HG03108 (cell line): Measurements from ENCODE around the gene CYREN.
A peak's percentile ranks its signal among the peaks of the same experiment; 100 is the strongest.
"Not testable (repeated sequence)": the region's sequence is repeated elsewhere in the genome, so short reads cannot be mapped to it uniquely, and the experiment has no call there.

ENCODE experiments used
- ATAC-seq: cut with Tn5 transposase; IDR thresholded peaks from one replicate; pipeline ENCODE4 v1.9.1; 2021; ENCODE audit warnings: moderate library complexity; ENCODE audit not compliant: unreplicated experiment

Gene CYREN

DNA sequence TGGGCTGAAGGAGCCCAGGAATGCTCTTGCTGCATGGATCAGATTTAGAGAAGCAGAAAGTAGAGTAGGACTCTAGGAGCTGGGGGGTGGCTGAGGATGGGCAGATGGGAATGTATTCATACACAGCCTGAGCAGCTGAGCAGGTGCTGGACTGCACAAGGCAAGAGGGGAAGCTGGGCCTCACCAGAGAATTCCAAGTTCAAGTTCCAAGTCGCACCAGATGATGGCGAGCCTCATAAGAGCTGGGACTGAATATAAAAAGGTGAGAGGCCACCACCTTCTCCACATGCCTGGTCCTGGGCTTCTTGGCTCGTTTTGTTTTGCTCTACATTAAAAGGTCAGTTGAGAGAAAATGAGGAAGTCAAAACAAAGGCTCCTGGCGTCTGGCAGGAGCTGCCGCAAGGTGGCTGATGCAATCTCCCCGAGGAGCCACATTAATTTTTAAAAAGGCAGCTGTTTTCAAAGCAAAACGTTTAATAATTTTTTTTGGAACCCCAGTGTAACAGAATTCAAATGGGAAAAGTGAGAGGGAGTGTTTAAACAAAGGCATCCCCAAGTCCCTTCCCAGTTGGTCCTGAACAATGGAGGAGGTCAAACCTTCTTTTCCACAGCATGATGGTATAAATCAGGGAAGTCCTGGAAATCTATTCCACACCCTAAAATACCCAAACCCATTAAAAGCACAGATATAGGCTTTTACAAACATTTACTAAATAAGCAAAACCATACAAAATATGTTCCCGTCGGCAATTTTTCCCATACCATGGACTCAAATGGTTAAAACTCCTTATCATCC is 9.5 kb downstream of the CYREN start:
- no peak for ATAC-seq

GRCh38 chr7:135160098-135160857 is 10.2 kb downstream of the CYREN start:
- peak; percentile 61 for ATAC-seq

DNA sequence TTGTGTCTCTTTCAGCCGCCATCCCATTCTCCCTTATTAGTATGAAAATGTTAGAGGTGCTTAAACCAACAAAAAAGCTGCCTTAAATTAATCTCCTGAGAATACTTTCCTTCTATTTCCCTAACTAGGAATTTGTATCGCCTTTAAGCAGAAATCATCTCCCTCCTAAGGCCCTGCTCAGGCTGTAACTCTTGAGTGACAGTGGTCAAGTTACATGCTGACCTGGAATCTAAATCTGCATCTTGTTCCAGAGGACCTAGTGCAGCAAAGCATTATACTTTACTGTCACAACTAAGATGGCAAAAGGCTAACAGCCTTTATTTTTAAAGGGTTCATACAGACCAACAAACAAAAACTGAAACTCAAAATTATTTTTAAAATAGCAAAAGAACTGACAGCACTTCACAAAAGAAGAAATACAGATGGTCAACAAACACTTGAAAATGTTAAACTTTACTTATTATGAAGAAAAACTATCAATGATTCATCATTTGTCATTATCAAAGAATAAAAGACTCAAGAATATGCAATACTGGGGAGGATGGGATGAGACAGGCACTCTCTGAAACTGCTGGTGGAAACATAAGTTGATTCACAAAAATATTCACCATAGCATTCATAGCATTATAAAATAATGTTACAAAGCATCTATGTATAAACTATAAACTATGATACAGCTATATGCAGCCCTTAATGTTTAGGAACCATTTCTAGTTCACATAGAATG is 11.0 kb downstream of the CYREN start:
- ATAC-seq, result no peak

GRCh38 chr7:135158874-135159273 is 11.6 kb downstream of the CYREN start:
- no peak for ATAC-seq

DNA sequence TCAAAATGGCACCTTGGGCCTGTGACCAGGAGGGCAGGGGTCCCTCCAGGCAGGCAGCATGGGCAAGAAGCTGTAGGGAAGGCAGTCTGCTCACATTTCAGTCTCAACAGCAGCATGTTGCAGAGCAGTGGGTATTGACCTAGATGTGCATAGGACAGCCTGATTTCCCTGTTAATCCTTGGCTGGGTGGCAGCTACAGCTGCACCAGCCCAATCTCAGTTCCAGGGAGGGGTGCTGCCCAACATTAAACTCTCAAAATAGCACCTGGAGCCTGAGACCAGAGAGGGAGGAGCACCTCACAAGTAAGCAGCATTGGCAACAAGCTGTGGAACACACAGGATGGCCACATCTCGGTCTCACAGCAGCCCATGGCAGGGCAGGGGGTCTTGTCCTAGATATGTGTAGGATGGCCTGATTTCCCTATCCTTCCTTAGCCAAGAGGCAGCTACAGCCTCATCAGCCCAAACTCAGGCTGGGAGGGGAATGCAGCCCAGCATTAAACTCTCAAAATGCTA is 12.3 kb downstream of the CYREN start:
- no peak for ATAC-seq

- no peak for ATAC-seq
Observed at GRCh38 chr7:135156290-135156689, 14.2 kb downstream of the CYREN start.

DNA sequence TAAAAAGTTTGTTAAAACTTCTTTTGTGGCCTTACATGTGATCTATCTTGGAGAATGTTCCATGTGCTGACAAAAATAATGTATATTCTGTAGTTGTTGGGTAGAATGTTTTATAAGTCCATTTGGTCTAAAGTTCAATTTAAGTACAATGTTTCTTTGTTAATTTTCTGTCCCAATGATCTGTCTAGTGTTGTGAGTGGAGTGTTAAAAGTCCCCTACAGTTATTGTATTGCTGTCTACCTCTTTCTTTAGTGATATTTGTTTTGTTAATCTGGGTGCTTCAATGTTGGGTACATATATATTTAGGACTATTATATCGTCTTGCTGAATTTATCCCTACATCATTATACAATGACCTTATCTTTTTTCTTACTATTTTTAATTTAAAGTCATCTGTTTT is 15.8 kb downstream of the CYREN start:
- ATAC-seq, result no peak

DNA sequence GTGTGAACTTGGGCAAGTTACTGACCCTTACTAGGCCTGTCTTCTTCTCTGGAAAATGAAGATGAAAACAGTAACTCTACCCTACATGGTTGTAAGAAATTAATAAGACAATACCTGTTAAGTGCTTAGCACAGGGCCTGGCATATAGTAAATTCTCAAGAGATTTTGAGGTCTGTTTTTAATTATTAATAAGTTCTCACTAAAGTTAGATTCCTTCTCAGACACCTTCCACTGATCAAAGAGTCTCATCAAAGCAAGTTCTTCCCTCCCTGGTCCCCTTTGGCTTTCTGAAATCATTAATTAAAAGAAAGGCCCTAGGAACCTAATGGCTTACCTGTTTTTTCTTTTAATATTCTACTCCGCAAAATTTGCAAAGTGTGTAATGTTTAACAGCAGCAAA is 18.1 kb downstream of the CYREN start:
- no peak for ATAC-seq

DNA sequence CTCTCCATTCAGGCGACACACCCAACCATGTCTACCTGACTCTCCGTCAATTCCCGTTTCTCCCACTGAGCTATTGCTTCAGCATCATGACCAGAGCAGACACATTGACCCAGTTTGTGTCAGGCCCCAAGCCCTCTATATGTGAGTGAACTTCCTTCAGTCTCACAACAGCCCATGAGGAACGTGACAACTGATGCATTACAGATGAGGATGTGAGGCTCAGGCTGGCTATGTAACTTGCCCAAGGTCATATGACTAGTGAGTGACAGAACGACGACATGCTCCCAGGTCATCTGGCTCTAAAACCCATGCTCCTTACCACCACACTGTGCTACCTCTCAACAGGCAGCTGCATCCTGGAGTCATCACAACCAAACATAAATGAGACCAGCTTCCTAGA is 19.0 kb downstream of the CYREN start:
- peak; percentile 24 for ATAC-seq

DNA sequence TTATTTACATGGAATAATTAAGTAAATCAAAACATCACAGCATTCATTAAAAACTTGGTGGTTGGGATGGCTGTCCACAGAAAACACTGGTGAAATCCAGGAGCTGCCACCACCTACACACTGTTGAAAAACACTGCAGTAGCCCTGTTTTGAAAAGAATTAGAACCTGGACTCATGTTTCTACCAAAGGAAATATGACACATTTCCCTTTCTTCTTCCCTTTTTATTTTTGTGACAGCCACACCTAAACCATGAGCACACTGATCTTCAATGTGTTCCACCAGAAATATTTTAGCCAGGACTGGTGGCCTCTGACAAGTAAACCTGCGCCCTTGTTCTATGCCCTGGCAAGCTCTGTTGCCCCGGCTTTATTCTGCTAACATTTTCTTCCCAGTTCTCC is 19.4 kb downstream of the CYREN start:
- no peak for ATAC-seq

DNA sequence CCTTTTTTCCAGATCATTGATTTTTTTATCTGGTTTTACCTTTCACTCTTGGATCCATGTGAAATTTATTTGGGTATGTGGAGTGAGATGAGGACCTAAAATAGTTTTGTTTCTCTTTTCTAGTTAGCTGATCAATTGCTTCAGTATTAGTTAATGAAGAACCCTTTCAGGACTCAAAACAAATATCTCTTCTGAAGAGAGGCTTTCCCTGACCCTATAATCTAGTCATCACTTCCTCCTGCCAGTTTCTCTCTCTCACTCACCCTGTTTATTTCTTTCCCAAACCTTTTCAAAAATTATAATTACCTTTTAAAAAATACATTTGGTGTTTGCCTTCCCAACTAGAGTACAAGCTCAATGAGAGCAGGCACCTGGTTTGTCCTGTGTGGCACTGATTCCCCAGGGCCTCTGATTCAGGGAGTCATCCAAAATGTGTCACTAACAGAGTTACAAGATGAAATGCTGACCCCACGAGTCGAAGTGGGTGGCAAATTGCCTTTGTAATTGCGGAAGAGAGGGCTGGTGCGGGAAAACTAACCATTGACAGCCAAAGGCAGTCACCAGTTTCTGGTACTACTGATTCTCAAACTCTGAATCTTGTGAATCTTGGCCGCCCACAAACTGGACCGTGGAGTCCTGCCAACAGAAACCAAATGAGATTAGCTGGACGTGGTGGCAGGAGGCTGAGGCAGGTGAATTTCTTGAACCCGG is 20.3 kb downstream of the CYREN start:
- ATAC-seq, result no peak

- peak; percentile 68 for ATAC-seq
Observed at GRCh38 chr7:135147899-135148721, 22.4 kb downstream of the CYREN start, which contains the start of gene TMEM140. TSS of gene TMEM140 (plus strand) at chr7:135148072. CDS start at chr7:135164442, 16,370 bp downstream.

- peak; percentile 25 for ATAC-seq
Observed at GRCh38 chr7:135147341-135147898, 23.1 kb downstream of the CYREN start.

GRCh38 chr7:135143885-135144668 is 26.4 kb downstream of the CYREN start:
- ATAC-seq, result no peak

DNA sequence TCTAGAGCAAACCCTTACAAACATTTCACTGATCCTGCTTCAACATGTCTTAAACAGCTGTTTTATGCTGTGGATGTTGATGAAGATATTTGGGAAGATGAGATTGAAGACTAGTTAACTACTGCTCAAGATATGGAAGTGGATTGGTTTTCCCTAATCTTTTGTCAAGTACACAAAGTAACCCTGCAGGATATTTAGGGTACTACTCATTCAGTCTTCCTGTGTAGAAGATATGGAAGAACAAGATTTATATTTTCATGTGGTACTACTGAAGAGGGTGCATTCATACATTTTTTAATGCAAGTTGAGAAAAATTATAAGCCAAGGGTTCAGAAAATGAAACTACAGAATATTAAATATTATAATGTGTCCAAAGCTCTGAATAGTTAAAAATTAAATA is 40.9 kb downstream of the CYREN start:
- ATAC-seq, result no peak

DNA sequence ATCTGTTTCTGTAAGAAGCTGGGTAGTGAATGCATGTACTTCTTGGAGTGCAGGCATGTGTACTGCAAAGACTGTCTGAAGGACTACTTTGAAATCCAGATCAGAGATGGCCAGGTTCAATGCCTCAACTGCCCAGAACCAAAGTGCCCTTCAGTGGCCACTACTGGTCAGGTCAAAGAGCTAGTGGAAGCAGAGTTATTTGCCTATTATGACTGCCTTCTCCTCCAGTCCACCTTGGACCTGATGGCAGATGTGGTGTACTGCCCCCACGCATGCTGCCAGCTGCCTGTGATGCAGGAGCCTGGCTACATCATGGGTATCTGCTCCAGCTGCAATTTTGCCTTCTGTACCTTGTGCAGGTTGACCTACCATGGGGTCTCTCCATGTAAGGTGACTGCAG is 41.6 kb downstream of the CYREN start:
- no peak for ATAC-seq

DNA sequence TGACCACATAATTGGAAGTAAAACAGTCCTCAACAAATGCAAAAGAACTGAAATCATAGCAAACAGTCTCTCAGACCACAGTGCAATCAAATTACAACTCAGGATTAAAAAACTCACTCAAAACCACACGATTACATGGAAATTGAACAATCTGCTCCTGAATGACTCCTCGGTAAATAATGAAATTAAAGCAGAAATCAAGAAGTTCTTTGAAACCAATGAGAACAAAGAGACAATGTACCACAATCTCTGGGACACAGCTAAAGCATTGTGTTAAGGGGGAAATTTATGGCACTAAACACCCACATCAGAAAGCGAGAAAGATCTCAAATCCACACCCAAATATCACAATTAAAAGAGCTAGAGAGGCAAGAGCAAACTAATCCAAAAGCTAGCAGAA is 45.9 kb downstream of the CYREN start:
- not testable (repeated sequence) for ATAC-seq

- no peak for ATAC-seq
Observed at GRCh38 chr7:135121868-135122267, 48.6 kb downstream of the CYREN start.

GRCh38 chr7:135117096-135117495 is 53.4 kb downstream of the CYREN start:
- ATAC-seq, result no peak
